Measurements from ENCODE around the gene GAD1.

GAD1 gene

GRCh38 chr2:170842785-170843184, 26.1 kb downstream of the GAD1 start:
- Histone ChIP-seq H2AFZ (ENCODE audit: low read length) (no peak overlapping the region), H3K4me2 (ENCODE audit: low read depth, low read length, poor library complexity, severe bottlenecking) (no peak overlapping the region), H4K20me1 (ENCODE audit: insufficient read depth, low read length, poor library complexity, severe bottlenecking) (no peaks in the 10 kb centered on the region), H3K4me1 (ENCODE audit: insufficient read depth, low read length, poor library complexity, severe bottlenecking) (peaks cover 23% of the 10 kb centered on the region), H3F3A (ENCODE audit: low read depth) (no peaks in the 10 kb centered on the region), H3K9me3 (ENCODE audit: insufficient read depth, low read depth, low read length) (no peaks in the 10 kb centered on the region), H3K79me2 (ENCODE audit: insufficient read depth, low read length) (no peaks in the 10 kb centered on the region), H3K36me3 (ENCODE audit: insufficient read depth, low read length) (no peaks in the 10 kb centered on the region), H3K9me2 (replicated peaks; ENCODE audit: low read depth, low read length) (no peaks in the 10 kb centered on the region), H3K9ac (ENCODE audit: low read depth, low read length, poor library complexity, severe bottlenecking) (no peak overlapping the region), H3K4me3 (ENCODE audit: low read length, poor library complexity, severe bottlenecking) (no peak overlapping the region), H3K27me3 (ENCODE audit: insufficient read depth, low read length, poor library complexity, severe bottlenecking) (peaks cover 42% of the 10 kb centered on the region)
- TF ChIP-seq EZH2phosphoT487 (IDR thresholded peaks at IDR 0.05; ENCODE audit: borderline replicate concordance): no peak

- H2AFZ ChIP-seq (ENCODE audit: low read length): no peak overlapping the region
- H3K27me3 ChIP-seq (ENCODE audit: insufficient read depth, low read length, poor library complexity, severe bottlenecking): peaks cover 37% of the 10 kb centered on the region
- H3F3A ChIP-seq (ENCODE audit: low read depth): no peaks in the 10 kb centered on the region
- no peaks in the 10 kb centered on the region for H3K9me2 ChIP-seq (replicated peaks; ENCODE audit: low read depth, low read length)
- no peaks in the 10 kb centered on the region for H3K79me2 ChIP-seq (ENCODE audit: insufficient read depth, low read length)
- peak overlapping the region; percentile 58 for H3K4me2 ChIP-seq (ENCODE audit: low read depth, low read length, poor library complexity, severe bottlenecking)
- no peaks in the 10 kb centered on the region for H4K20me1 ChIP-seq (ENCODE audit: insufficient read depth, low read length, poor library complexity, severe bottlenecking)
- H3K4me3 ChIP-seq (ENCODE audit: low read length, poor library complexity, severe bottlenecking): peak overlapping the region; percentile 50
- no peaks in the 10 kb centered on the region for H3K36me3 ChIP-seq (ENCODE audit: insufficient read depth, low read length)
- no peak overlapping the region for H3K9ac ChIP-seq (ENCODE audit: low read depth, low read length, poor library complexity, severe bottlenecking)
- peaks cover 23% of the 10 kb centered on the region for H3K4me1 ChIP-seq (ENCODE audit: insufficient read depth, low read length, poor library complexity, severe bottlenecking)
- H3K9me3 ChIP-seq (ENCODE audit: insufficient read depth, low read depth, low read length): no peaks in the 10 kb centered on the region
- TF ChIP-seq EZH2phosphoT487 (IDR thresholded peaks at IDR 0.05; ENCODE audit: borderline replicate concordance): 0 out of 2 replicates have a peak, but pooled peaks have one; percentile 26
- no peak for TF ChIP-seq CTCF (conservative IDR thresholded peaks at IDR 0.05; ENCODE audit: low read length)
Measured at GRCh38 chr2:170843656-170844055, 27.0 kb downstream of the GAD1 start.

GRCh38 chr2:170845343-170845742, 28.7 kb downstream of the GAD1 start:
- no peaks in the 10 kb centered on the region for H3K79me2 ChIP-seq (ENCODE audit: insufficient read depth, low read length)
- no peaks in the 10 kb centered on the region for H3F3A ChIP-seq (ENCODE audit: low read depth)
- H3K9me3 ChIP-seq (ENCODE audit: insufficient read depth, low read depth, low read length): no peaks in the 10 kb centered on the region
- TF ChIP-seq EZH2phosphoT487 (IDR thresholded peaks at IDR 0.05; ENCODE audit: borderline replicate concordance): no peak
- peak; percentile 67 for TF ChIP-seq CTCF (conservative IDR thresholded peaks at IDR 0.05; ENCODE audit: low read length)
- no peak overlapping the region for H3K4me2 ChIP-seq (ENCODE audit: low read depth, low read length, poor library complexity, severe bottlenecking)
- H4K20me1 ChIP-seq (ENCODE audit: insufficient read depth, low read length, poor library complexity, severe bottlenecking): no peaks in the 10 kb centered on the region
- H3K4me1 ChIP-seq (ENCODE audit: insufficient read depth, low read length, poor library complexity, severe bottlenecking): peaks cover 23% of the 10 kb centered on the region
- no peak overlapping the region for H2AFZ ChIP-seq (ENCODE audit: low read length)
- no peaks in the 10 kb centered on the region for H3K9me2 ChIP-seq (replicated peaks; ENCODE audit: low read depth, low read length)
- H3K4me3 ChIP-seq (ENCODE audit: low read length, poor library complexity, severe bottlenecking): no peak overlapping the region
- peaks cover 32% of the 10 kb centered on the region for H3K27me3 ChIP-seq (ENCODE audit: insufficient read depth, low read length, poor library complexity, severe bottlenecking)
- no peak overlapping the region for H3K9ac ChIP-seq (ENCODE audit: low read depth, low read length, poor library complexity, severe bottlenecking)
- H3K36me3 ChIP-seq (ENCODE audit: insufficient read depth, low read length): no peaks in the 10 kb centered on the region

GRCh38 chr2:170846314-170846713, 29.6 kb downstream of the GAD1 start:
- Histone ChIP-seq H3K36me3 (ENCODE audit: insufficient read depth, low read length) (no peaks in the 10 kb centered on the region), H3K9ac (ENCODE audit: low read depth, low read length, poor library complexity, severe bottlenecking) (no peak overlapping the region), H3K79me2 (ENCODE audit: insufficient read depth, low read length) (no peaks in the 10 kb centered on the region), H4K20me1 (ENCODE audit: insufficient read depth, low read length, poor library complexity, severe bottlenecking) (no peaks in the 10 kb centered on the region), H3K4me2 (ENCODE audit: low read depth, low read length, poor library complexity, severe bottlenecking) (no peak overlapping the region), H3K9me2 (replicated peaks; ENCODE audit: low read depth, low read length) (no peaks in the 10 kb centered on the region), H3K4me1 (ENCODE audit: insufficient read depth, low read length, poor library complexity, severe bottlenecking) (peaks cover 23% of the 10 kb centered on the region), H3K9me3 (ENCODE audit: insufficient read depth, low read depth, low read length) (no peaks in the 10 kb centered on the region), H3F3A (ENCODE audit: low read depth) (no peaks in the 10 kb centered on the region), H2AFZ (ENCODE audit: low read length) (no peak overlapping the region), H3K27me3 (ENCODE audit: insufficient read depth, low read length, poor library complexity, severe bottlenecking) (peaks cover 24% of the 10 kb centered on the region), H3K4me3 (ENCODE audit: low read length, poor library complexity, severe bottlenecking) (no peak overlapping the region)
- TF ChIP-seq EZH2phosphoT487 (IDR thresholded peaks at IDR 0.05; ENCODE audit: borderline replicate concordance) (no peak), CTCF (conservative IDR thresholded peaks at IDR 0.05; ENCODE audit: low read length) (no peak)
